SK-N-MC (cell line): ENCODE data around the gene CXCL8.

Experiments
- DNase-seq: peaks from one replicate; pipeline ENCODE4 v3.0.0-alpha.2; 2011; ENCODE audit warnings: low read depth, low spot score
- H3K27ac ChIP-seq: fragments of 200-600 bp; sonication (generic); 2 replicates; pipeline ENCODE4 v1.5.1; 2016; ENCODE audit warnings: mixed run types
- H3K36me3 ChIP-seq: fragments of 200-600 bp; sonication (generic); 2 replicates; pipeline ENCODE4 v1.6.1; 2017; ENCODE audit warnings: antibody characterized with exemption, low read length, mixed read lengths; ENCODE audit not compliant: insufficient read depth
- H3K4me3 ChIP-seq: fragments of 200-600 bp; sonication (generic); 2 replicates; pipeline ENCODE4 v1.5.1; 2016
- H3K9ac ChIP-seq: fragments of 200-600 bp; sonication (generic); 2 replicates; pipeline ENCODE4 v1.8.0; 2017; ENCODE audit warnings: mixed run types, mixed read lengths; ENCODE audit not compliant: insufficient read length
- H3K9me3 ChIP-seq: fragments of 200-600 bp; sonication (generic); 2 replicates; pipeline ENCODE4 v1.6.1; 2017; ENCODE audit warnings: low read depth, mild to moderate bottlenecking, antibody characterized with exemption, low read length, moderate library complexity, mixed read lengths
- EZH2 ChIP-seq: fragments of 200-600 bp; sonication (generic); IDR thresholded peaks from one replicate; pipeline ENCODE4 v1.6.1; 2017; ENCODE audit warnings: antibody characterized with exemption
- FOXP2 ChIP-seq: optimal IDR thresholded peaks from 2 replicates; pipeline ENCODE3; 2011; ENCODE audit warnings: mild to moderate bottlenecking, moderate library complexity; ENCODE audit not compliant: insufficient read depth; ENCODE audit errors: extremely low read length, control extremely low read depth
- POLR2AphosphoS5 ChIP-seq: IDR thresholded peaks from 2 replicates; pipeline ENCODE4 v1.6.1; 2012; ENCODE audit warnings: mild to moderate bottlenecking, low read depth, low read length, borderline replicate concordance

CXCL8 gene

GRCh38 chr4:73731968-73732610, 8.3 kb upstream of the CXCL8 start:
- Histone ChIP-seq H3K4me3 (no peak overlapping the region), H3K36me3 (no peaks in the 10 kb centered on the region), H3K9ac (no peak overlapping the region), H3K27ac (no peak overlapping the region), H3K9me3 (no peaks in the 10 kb centered on the region)
- TF ChIP-seq FOXP2, result no peak
- no peak for TF ChIP-seq EZH2
- no peak for TF ChIP-seq POLR2AphosphoS5
- DNase-seq, result no peak

- TF ChIP-seq FOXP2, result no peak
- TF ChIP-seq EZH2, result no peak
- TF ChIP-seq POLR2AphosphoS5, result no peak
- Histone ChIP-seq H3K9me3 (no peaks in the 10 kb centered on the region), H3K27ac (no peak overlapping the region), H3K4me3 (no peak overlapping the region), H3K9ac (no peak overlapping the region), H3K36me3 (no peaks in the 10 kb centered on the region)
- no peak for DNase-seq
Measured at GRCh38 chr4:73732759-73733431, 7.5 kb upstream of the CXCL8 start.

GRCh38 chr4:73734530-73735001, 5.8 kb upstream of the CXCL8 start:
- H3K4me3 ChIP-seq, result no peak overlapping the region
- H3K27ac ChIP-seq, result no peak overlapping the region
- H3K9ac ChIP-seq, result no peak overlapping the region
- no peak for TF ChIP-seq POLR2AphosphoS5
- no peak for TF ChIP-seq EZH2
- no peak for TF ChIP-seq FOXP2
- no peak for DNase-seq
- no peaks in the 10 kb centered on the region for H3K9me3 ChIP-seq
- H3K36me3 ChIP-seq, result no peaks in the 10 kb centered on the region

GRCh38 chr4:73735231-73735630, 5.1 kb upstream of the CXCL8 start:
- Histone ChIP-seq H3K9ac (no peak overlapping the region), H3K36me3 (no peaks in the 10 kb centered on the region), H3K4me3 (no peak overlapping the region), H3K27ac (no peak overlapping the region), H3K9me3 (no peaks in the 10 kb centered on the region)
- no peak for DNase-seq
- TF ChIP-seq EZH2, result no peak
- TF ChIP-seq FOXP2, result no peak
- TF ChIP-seq POLR2AphosphoS5, result no peak

GRCh38 chr4:73741031-73741749, 821 bp downstream of the CXCL8 start:
- Histone ChIP-seq H3K27ac (no peak overlapping the region), H3K9ac (no peak overlapping the region), H3K36me3 (no peaks in the 10 kb centered on the region), H3K9me3 (no peaks in the 10 kb centered on the region), H3K4me3 (no peak overlapping the region)
- DNase-seq, result no peak
- TF ChIP-seq EZH2 (no peak), FOXP2 (no peak), POLR2AphosphoS5 (no peak)

- H3K4me3 ChIP-seq, result no peak overlapping the region
- no peak overlapping the region for H3K27ac ChIP-seq
- TF ChIP-seq FOXP2, result no peak
- TF ChIP-seq EZH2, result no peak
- no peak for TF ChIP-seq POLR2AphosphoS5
- H3K9me3 ChIP-seq, result no peaks in the 10 kb centered on the region
- H3K9ac ChIP-seq, result no peak overlapping the region
- no peak for DNase-seq
- no peaks in the 10 kb centered on the region for H3K36me3 ChIP-seq
Measured at GRCh38 chr4:73741750-73742489, 1.6 kb downstream of the CXCL8 start.

GRCh38 chr4:73742490-73743160, 2.3 kb downstream of the CXCL8 start:
- no peak overlapping the region for H3K4me3 ChIP-seq
- no peak overlapping the region for H3K27ac ChIP-seq
- H3K9me3 ChIP-seq, result no peaks in the 10 kb centered on the region
- TF ChIP-seq EZH2, result no peak
- TF ChIP-seq FOXP2, result no peak
- no peak for TF ChIP-seq POLR2AphosphoS5
- no peaks in the 10 kb centered on the region for H3K36me3 ChIP-seq
- no peak overlapping the region for H3K9ac ChIP-seq
- no peak for DNase-seq
